Vagina (tissue), 2 donors: ENCODE measurements around the gene RPS4Y1. TPM values are rescaled to one million over a fixed set of nuclear protein-coding genes. Genes with fewer than 3 reads are reported as not detected.

Experiments
- DNase-seq, 2 donors: peaks; one replicate each; pipeline ENCODE4 v3.0.0-alpha.2; 2017; ENCODE audit errors: extremely low spot score in 2 of 2
- H3K27ac ChIP-seq: fragments of 200-600 bp; sonication (generic); one replicate; pipeline ENCODE4 v1.5.1; 2019
- H3K27me3 ChIP-seq: fragments of 200-600 bp; sonication (generic); one replicate; pipeline ENCODE4 v1.5.1; 2019
- H3K36me3 ChIP-seq, 2 donors: fragments of 200-600 bp; sonication (generic); one replicate each; pipeline ENCODE4 v1.5.1; 2017 to 2019
- H3K4me1 ChIP-seq: fragments of 200-600 bp; sonication (generic); one replicate; pipeline ENCODE4 v1.5.1; 2019
- H3K4me3 ChIP-seq, 2 donors: fragments of 200-600 bp; sonication (generic); 1 replicate in 1 of 2; 2 replicates in 1 of 2; pipeline ENCODE4 v1.5.1; 2016 to 2019
- H3K9me3 ChIP-seq: fragments of 200-600 bp; sonication (generic); one replicate; pipeline ENCODE4 v1.5.1; 2019
- POLR2A ChIP-seq, 2 donors: fragments of 450-650 bp; IDR thresholded peaks; one replicate each; pipeline ENCODE4 v1.6.1; 2017; ENCODE audit warnings: antibody characterized with exemption in 2 of 2, mild to moderate bottlenecking in 2 of 2, moderate library complexity in 2 of 2
- POLR2AphosphoS5 ChIP-seq, 2 donors: sonication (generic); formaldehyde crosslinking; IDR thresholded peaks; one replicate each; pipeline ENCODE4 v1.9.0; 2017; ENCODE audit warnings: antibody characterized with exemption in 2 of 2, mild to moderate bottlenecking in 2 of 2, low read depth in 1 of 2; ENCODE audit not compliant: insufficient read depth in 1 of 2
- intact Hi-C: fragments of 100-400 bp; cut with DNase I; formaldehyde crosslinking; loops from one replicate; pipeline ENCODE4 v1.15.1; 2023
- total RNA-seq: library from RNA; depleted of rRNA; stranded (reverse); fragments of >200 nt; gene quantifications from one replicate; pipeline ENCODE4 v1.2.3, GENCODE V29; 2016
- TF ChIP-seq, protein P1 (sequence below), 3 experiments: fragments of 450-650 bp in 2 of 3; fragments of 200-600 bp in 1 of 3; sonication (generic) in 1 of 3; IDR thresholded peaks; one replicate each; pipeline ENCODE4 v1.5.1; 2017 to 2019; ENCODE audit warnings: antibody characterized with exemption in 3 of 3, mild to moderate bottlenecking in 2 of 3, moderate library complexity in 2 of 3

RPS4Y1 gene
- total RNA-seq, 1 donor from 2014 or later, result not detected

DNA sequence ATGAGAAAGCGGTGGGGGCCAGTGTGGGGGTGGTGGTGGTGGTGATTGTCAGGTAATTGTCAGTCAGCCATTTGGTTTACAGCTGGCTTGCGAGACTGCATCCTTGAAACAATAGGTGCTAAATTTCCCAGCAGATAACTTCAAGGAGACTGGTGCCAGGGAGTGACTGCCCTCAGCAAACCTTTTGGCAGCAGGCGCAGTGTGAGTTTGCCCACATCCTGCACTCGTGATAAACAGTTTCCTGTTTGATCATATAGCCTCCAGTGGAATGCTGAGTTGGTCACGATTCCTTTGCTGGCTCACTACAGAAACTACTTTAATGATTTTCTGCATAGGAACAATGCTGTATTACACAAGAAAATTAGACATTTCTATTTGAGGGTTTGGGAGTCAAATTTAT lies 46.0 kb downstream of the RPS4Y1 start:
- TF ChIP-seq POLR2AphosphoS5 (IDR thresholded peaks at IDR 0.05; ENCODE audit: insufficient read depth in 1 of 2, low read depth in 1 of 2) (no peak), POLR2A (IDR thresholded peaks at IDR 0.05) (no peak)
- TF ChIP-seq, protein P1, sequence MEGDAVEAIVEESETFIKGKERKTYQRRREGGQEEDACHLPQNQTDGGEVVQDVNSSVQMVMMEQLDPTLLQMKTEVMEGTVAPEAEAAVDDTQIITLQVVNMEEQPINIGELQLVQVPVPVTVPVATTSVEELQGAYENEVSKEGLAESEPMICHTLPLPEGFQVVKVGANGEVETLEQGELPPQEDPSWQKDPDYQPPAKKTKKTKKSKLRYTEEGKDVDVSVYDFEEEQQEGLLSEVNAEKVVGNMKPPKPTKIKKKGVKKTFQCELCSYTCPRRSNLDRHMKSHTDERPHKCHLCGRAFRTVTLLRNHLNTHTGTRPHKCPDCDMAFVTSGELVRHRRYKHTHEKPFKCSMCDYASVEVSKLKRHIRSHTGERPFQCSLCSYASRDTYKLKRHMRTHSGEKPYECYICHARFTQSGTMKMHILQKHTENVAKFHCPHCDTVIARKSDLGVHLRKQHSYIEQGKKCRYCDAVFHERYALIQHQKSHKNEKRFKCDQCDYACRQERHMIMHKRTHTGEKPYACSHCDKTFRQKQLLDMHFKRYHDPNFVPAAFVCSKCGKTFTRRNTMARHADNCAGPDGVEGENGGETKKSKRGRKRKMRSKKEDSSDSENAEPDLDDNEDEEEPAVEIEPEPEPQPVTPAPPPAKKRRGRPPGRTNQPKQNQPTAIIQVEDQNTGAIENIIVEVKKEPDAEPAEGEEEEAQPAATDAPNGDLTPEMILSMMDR (IDR thresholded peaks at IDR 0.05), result no peak
- Histone ChIP-seq H3K4me3 (no peak overlapping the region), H3K27me3 (no peaks in the 10 kb centered on the region), H3K4me1 (no peaks in the 10 kb centered on the region), H3K27ac (no peak overlapping the region), H3K9me3 (no peaks in the 10 kb centered on the region), H3K36me3 (no peaks in the 10 kb centered on the region)
- intact Hi-C loops, result no loop called here
- no peak for DNase-seq

DNA sequence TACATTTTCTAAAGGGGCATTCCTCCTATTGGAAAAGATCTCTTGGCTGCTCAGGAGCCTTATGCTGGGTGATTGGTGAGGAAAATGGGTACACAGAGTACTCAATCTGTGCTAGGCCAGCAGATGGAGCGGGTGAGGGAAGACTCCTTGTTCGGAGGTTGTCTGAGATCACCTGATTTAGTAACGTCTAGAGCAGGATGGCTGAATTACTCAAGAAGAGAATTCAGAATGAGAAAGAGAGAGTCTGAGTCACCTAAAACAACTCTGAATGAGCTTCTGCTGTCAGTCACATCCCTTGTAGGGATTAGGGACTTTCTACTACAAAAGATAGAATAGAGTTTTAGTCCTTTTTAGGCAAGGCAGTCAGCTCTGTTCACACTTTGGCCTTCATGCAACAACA lies 46.6 kb downstream of the RPS4Y1 start:
- no peak overlapping the region for H3K4me3 ChIP-seq
- TF ChIP-seq POLR2A (IDR thresholded peaks at IDR 0.05) (no peak), POLR2AphosphoS5 (IDR thresholded peaks at IDR 0.05; ENCODE audit: insufficient read depth in 1 of 2, low read depth in 1 of 2) (no peak)
- TF ChIP-seq, protein P1 (IDR thresholded peaks at IDR 0.05), result no peak
- no peaks in the 10 kb centered on the region for H3K9me3 ChIP-seq
- intact Hi-C loops, result no loop called here
- DNase-seq, result no peak
- no peak overlapping the region for H3K27ac ChIP-seq
- no peaks in the 10 kb centered on the region for H3K36me3 ChIP-seq
- no peaks in the 10 kb centered on the region for H3K27me3 ChIP-seq
- no peaks in the 10 kb centered on the region for H3K4me1 ChIP-seq

DNA sequence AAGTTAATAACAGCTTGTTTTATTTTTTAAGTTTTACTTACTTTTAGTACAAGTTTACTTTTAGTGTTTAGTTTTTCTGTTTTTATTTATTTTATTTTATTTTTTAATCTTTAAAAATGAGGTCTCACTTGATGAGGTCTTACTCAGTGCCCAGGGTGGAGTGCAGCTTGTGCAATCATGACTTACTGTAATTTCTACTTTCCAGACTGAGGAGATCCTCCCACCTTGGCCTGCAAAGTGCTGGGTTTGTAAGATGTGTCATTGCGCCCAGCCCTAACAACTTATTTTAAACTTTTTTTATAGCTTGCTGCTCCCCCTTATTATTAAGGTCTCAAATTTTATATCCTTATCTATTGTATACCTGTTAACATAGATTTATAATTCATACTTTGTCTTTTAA lies 52.1 kb downstream of the RPS4Y1 start:
- no peaks in the 10 kb centered on the region for H3K27me3 ChIP-seq
- TF ChIP-seq POLR2AphosphoS5 (IDR thresholded peaks at IDR 0.05; ENCODE audit: insufficient read depth in 1 of 2, low read depth in 1 of 2), result no peak
- no peak for TF ChIP-seq POLR2A (IDR thresholded peaks at IDR 0.05)
- TF ChIP-seq, protein P1 (IDR thresholded peaks at IDR 0.05), result no peak
- intact Hi-C loops, result no loop called here

DNA sequence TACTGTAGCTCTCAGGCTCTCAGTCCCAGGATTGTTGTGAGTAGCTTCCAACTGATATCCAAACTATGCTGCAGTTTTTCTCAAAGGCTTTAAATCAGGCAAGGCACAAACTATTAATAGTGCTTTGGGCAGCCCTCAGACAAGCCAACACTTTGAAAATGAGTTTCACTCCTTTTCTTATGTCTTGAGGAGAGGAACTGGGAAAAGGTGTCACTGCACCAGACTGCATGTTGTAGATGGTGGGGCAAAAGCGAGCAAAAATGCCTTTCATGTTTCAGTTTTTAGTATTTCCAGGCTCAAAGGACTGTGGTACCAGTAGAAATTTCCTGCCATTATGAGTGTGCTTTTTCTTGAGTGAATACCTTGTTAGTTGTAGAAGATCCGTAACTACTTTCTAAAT lies 54.6 kb downstream of the RPS4Y1 start:
- Histone ChIP-seq H3K9me3 (no peaks in the 10 kb centered on the region), H3K27me3 (no peaks in the 10 kb centered on the region), H3K27ac (no peak overlapping the region), H3K4me1 (no peaks in the 10 kb centered on the region), H3K4me3 (no peak overlapping the region), H3K36me3 (no peaks in the 10 kb centered on the region)
- intact Hi-C loops, result no loop called here
- no peak for DNase-seq
- TF ChIP-seq, protein P1 (IDR thresholded peaks at IDR 0.05), result no peak
- no peak for TF ChIP-seq POLR2AphosphoS5 (IDR thresholded peaks at IDR 0.05; ENCODE audit: insufficient read depth in 1 of 2, low read depth in 1 of 2)
- TF ChIP-seq POLR2A (IDR thresholded peaks at IDR 0.05), result no peak

More for the DNA sequence above, 52.1 kb downstream of the RPS4Y1 start:
- H3K4me1 ChIP-seq, result no peaks in the 10 kb centered on the region
- H3K4me3 ChIP-seq, result no peak overlapping the region
- H3K9me3 ChIP-seq, result no peaks in the 10 kb centered on the region
- no peak overlapping the region for H3K27ac ChIP-seq
- no peak for DNase-seq
- no peaks in the 10 kb centered on the region for H3K36me3 ChIP-seq

DNA sequence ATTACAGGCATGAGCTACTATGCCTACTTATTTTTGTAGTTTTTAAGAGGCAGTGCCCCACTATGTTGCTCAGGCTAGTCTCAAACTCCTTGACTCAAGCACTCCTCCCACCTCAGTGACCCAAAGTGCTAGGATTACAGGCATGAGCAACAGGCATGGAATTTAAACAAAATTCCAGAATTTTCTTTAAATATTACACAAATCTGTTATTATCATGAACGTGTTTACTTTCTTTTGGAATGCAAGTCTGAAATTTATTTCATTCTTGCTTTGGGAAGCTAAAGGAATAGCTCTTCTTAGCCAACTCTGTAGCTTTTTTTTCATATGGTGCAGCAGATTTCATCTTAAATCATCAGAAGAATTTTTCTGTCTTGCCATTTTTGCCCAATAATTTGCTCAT lies 66.0 kb downstream of the RPS4Y1 start:
- DNase-seq, result no peak
- Histone ChIP-seq H3K36me3 (no peaks in the 10 kb centered on the region), H3K4me3 (no peak overlapping the region), H3K27ac (no peak overlapping the region), H3K9me3 (no peaks in the 10 kb centered on the region), H3K4me1 (no peaks in the 10 kb centered on the region), H3K27me3 (no peaks in the 10 kb centered on the region)
- TF ChIP-seq POLR2AphosphoS5 (IDR thresholded peaks at IDR 0.05; ENCODE audit: insufficient read depth in 1 of 2, low read depth in 1 of 2), result no peak
- TF ChIP-seq, protein P1 (IDR thresholded peaks at IDR 0.05), result no peak
- no peak for TF ChIP-seq POLR2A (IDR thresholded peaks at IDR 0.05)
- intact Hi-C loops, result no loop called here
